Adrenal gland (tissue), 12 donors: ENCODE data around the gene COL23A1. TPM values are rescaled to one million over a fixed set of nuclear protein-coding genes. Genes with fewer than 3 reads are reported as not detected.
A peak's percentile ranks its signal among the peaks of the same experiment; 100 is the strongest.

ENCODE experiments used
- DNase-seq, 7 donors: peaks; one replicate each; pipeline ENCODE4 v3.0.0-alpha.2; 2019 to 2020
- H3K27ac ChIP-seq, 5 donors: fragments of 200-600 bp; sonication (generic) in 4 of 5; 1 replicate in 3 of 5; 2 replicates in 2 of 5; pipeline versions ENCODE4 v1.5.1 to v1.8.0; 2016 to 2020; ENCODE audit warnings: mild to moderate bottlenecking in 1 of 5
- H3K27me3 ChIP-seq: fragments of 200-600 bp; 2 replicates; pipeline ENCODE4 v1.8.0; 2021
- H3K36me3 ChIP-seq, 2 donors: fragments of 200-600 bp; replicated peaks in 1 of 2; 1 replicate in 1 of 2; 2 replicates in 1 of 2; pipeline versions ENCODE4 v1.5.1 to v1.8.0; 2018 to 2022
- H3K4me1 ChIP-seq, 2 donors: fragments of 200-600 bp; replicated peaks in 1 of 2; 1 replicate in 1 of 2; 2 replicates in 1 of 2; pipeline versions ENCODE4 v1.5.1 to v1.8.0; 2018 to 2021
- H3K4me3 ChIP-seq, 4 donors: fragments of 200-600 bp; sonication (generic) in 3 of 4; one replicate each; pipeline ENCODE4 v1.5.1; 2016 to 2018
- H3K9me3 ChIP-seq, 3 donors: fragments of 200-600 bp; sonication (generic) in 1 of 3; replicated peaks in 1 of 3; 1 replicate in 2 of 3; 2 replicates in 1 of 3; pipeline versions ENCODE4 v1.5.1 to v1.8.0; 2016 to 2021
- CTCF ChIP-seq, 6 experiments: fragments of 450-650 bp in 4 of 6; fragments of 200-600 bp in 2 of 6; sonication (generic) in 1 of 6; IDR thresholded peaks; 1 replicate in 5 of 6; 2 replicates in 1 of 6; pipeline versions ENCODE4 v1.5.1 to v1.8.0; 2016 to 2021; ENCODE audit warnings: antibody characterized with exemption in 6 of 6, mild to moderate bottlenecking in 2 of 6, moderate library complexity in 1 of 6
- POLR2A ChIP-seq, 2 donors: fragments of 450-650 bp; IDR thresholded peaks; one replicate each; pipeline ENCODE4 v1.6.1; 2017; ENCODE audit warnings: antibody characterized with exemption in 2 of 2, mild to moderate bottlenecking in 2 of 2, moderate library complexity in 1 of 2
- WGBS, 4 donors: extraction: QIAGEN DNeasy Blood & Tissue Kit in 2 of 4; methylation state at CpG; one replicate each; pipeline versions ENCODE4 v1.1.5 to v1.1.7; 2013 to 2017; 5-methylcytosine and 5-hydroxymethylcytosine counted together
- intact Hi-C, 2 donors: fragments of 100-400 bp; cut with DNase I; formaldehyde crosslinking; loops; one replicate each; pipeline versions ENCODE4 v1.14.1 to v1.15.0; 2022 to 2023
- polyA plus RNA-seq, 3 donors: library from polyadenylated mRNA; stranded (reverse); fragments of 200-250 nt in 2 of 3; fragments of 350-450 nt in 1 of 3; fragmentation: Illumina TruSeq in 1 of 3; extraction: RNeasy Lipid Tissue Mini Kit (QIAGEN cat#74804) in 1 of 3; gene quantifications; one replicate each; pipeline ENCODE4 v1.2.3, GENCODE V29; 2013 to 2014
- total RNA-seq, 9 donors: library from RNA; depleted of rRNA in 4 of 9; stranded (reverse); fragments of >200 nt in 4 of 9; fragments of 120-200 nt in 1 of 9; fragmentation: NEBNext Ultra II Directional in 1 of 9; extraction: Animal tissue kit (Norgen Biotek cat#: 25700) in 1 of 9; gene quantifications; one replicate each; pipeline versions ENCODE4 v1.1.0 to v1.2.4, GENCODE V29; 2013 to 2023
- donor health status: healthy with polysubstance abuse.
- donor health status: Bipolar disorder and iron deficiency.
- donor health status: DM: yes; HTN: yes; CAD: no.
- donor health status: DM: no; HTN: no; CAD: no.
- donor health status: DM: no; HTN: no; CAD: no.
- donor health status: DM: yes; HTN: yes; CAD: no.

The COL23A1 gene
- total and polyA plus RNA-seq, 12 donors, result 0.09 to 4.4 (median 0.88) TPM

GRCh38 chr5:178396796-178397720, 193.1 kb downstream of the COL23A1 start:
- Histone ChIP-seq H3K36me3 (no peaks in the 10 kb centered on the region), H3K27me3 (no peaks in the 10 kb centered on the region), H3K9me3 (no peaks in the 10 kb centered on the region), H3K4me1 (no peaks in the 10 kb centered on the region), H3K27ac (no peak overlapping the region), H3K4me3 (no peak overlapping the region)
- no peak for TF ChIP-seq POLR2A (IDR thresholded peaks at IDR 0.05)
- no peak for TF ChIP-seq CTCF (IDR thresholded peaks at IDR 0.05)
- intact Hi-C loops, result no loop called here
- 56 to 73% (median 65%) methylated on average over 21 to 33 of the region's 33 CpGs for WGBS, 4 donors
- DNase-seq, result peak in 1 of 7 donors; percentile 40

GRCh38 chr5:178394074-178394473, 196.1 kb downstream of the COL23A1 start:
- Histone ChIP-seq H3K27ac (no peak overlapping the region), H3K9me3 (no peaks in the 10 kb centered on the region), H3K4me3 (no peak overlapping the region), H3K36me3 (no peaks in the 10 kb centered on the region), H3K4me1 (no peaks in the 10 kb centered on the region), H3K27me3 (no peaks in the 10 kb centered on the region)
- intact Hi-C loops, result no loop called here
- peak in 1 of 7 donors; percentile 11 for DNase-seq
- TF ChIP-seq POLR2A (IDR thresholded peaks at IDR 0.05) (no peak), CTCF (IDR thresholded peaks at IDR 0.05) (no peak)
- WGBS, 4 donors, result 80 to 100% (median 88%) methylated on average over 2 to 3 of the region's 3 CpGs

GRCh38 chr5:178392931-178393394, 197.2 kb downstream of the COL23A1 start:
- Histone ChIP-seq H3K27ac (peak overlapping the region in 1 of 5 donors; percentile 29), H3K27me3 (no peaks in the 10 kb centered on the region), H3K4me1 (no peaks in the 10 kb centered on the region), H3K36me3 (no peaks in the 10 kb centered on the region), H3K4me3 (no peak overlapping the region), H3K9me3 (no peaks in the 10 kb centered on the region)
- TF ChIP-seq POLR2A (IDR thresholded peaks at IDR 0.05), result no peak
- no peak for TF ChIP-seq CTCF (IDR thresholded peaks at IDR 0.05)
- intact Hi-C loops, result no loop called here
- DNase-seq, result peak in 2 of 7 donors; percentile 13 to 20
- WGBS, 4 donors, result 69 to 74% (median 71%) methylated on average over 11 of the region's 11 CpGs

- Histone ChIP-seq H3K36me3 (no peaks in the 10 kb centered on the region), H3K27me3 (no peaks in the 10 kb centered on the region), H3K9me3 (no peaks in the 10 kb centered on the region), H3K4me3 (no peak overlapping the region), H3K27ac (no peak overlapping the region), H3K4me1 (no peaks in the 10 kb centered on the region)
- 79 to 92% (median 81%) methylated on average over 7 of the region's 7 CpGs for WGBS, 4 donors
- peak in 1 of 7 donors; percentile 0 for DNase-seq
- TF ChIP-seq CTCF (IDR thresholded peaks at IDR 0.05) (no peak), POLR2A (IDR thresholded peaks at IDR 0.05) (no peak)
- intact Hi-C loops, result no loop called here
Observed at GRCh38 chr5:178392386-178392785, 197.8 kb downstream of the COL23A1 start.
